Measurements from ENCODE around the gene HABP2.

HABP2 gene

DNA sequence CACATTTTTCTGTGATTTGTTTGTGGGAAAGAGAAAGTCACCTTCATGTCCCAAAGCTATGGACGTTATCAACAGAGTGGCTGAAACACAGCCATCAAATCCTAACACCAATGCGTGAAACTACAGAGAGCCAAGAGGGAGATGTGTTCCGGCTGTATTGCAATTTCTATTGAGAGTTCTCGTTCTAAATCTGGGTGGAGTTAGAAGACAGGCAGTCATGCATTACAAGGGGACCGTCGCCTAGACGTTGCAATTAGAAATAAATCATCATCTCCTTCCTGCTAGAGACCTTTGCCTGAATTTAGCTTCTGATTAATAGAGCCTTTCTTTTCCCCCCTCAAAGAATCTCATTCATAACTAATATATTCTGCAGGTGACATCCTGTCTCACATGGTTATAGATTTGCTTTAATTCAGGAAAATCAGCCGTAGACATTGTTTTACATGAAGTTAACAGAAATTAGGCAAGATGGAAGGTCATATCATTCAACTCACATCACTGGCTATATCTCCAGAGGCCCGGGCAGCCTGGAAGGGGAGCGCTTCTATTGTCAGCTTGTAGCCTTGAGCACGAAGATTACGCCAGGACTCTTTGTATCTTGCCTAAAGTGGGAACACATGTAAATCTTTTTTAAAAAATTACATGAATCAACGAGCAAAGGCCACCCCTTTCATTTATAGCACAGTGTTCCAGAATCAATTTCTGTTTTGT lies 52.6 kb downstream of the HABP2 start:
- no peak for DNase-seq (ENCODE audit: low spot score)

- DNase-seq (ENCODE audit: low spot score): no peak
These were observed 56.9 kb downstream of the HABP2 start for GRCh38 chr10:113609704-113610108.

GRCh38 chr10:113610631-113611601 lies 58.1 kb downstream of the HABP2 start:
- no peak for DNase-seq (ENCODE audit: low spot score)

DNA sequence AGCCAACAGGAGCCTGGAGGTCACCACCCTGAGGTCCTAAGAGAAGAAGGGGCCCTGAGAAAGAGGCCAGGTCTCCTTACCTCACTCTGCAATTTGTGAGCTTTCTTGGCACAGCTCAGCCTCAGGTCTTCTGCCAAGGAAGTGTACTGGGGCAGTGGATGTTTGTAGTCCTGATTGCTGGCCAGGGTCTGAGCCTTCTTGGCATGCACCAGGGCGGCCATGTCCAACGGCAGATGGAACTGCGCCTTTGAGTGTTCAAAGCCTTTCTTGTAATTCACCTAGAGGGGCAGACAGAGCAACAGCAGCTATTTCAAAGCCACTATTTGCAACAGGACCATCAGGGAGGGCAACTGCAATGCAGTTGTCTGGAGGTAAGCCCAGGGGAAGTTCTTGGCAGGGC lies 59.3 kb downstream of the HABP2 start:
- DNase-seq (ENCODE audit: low spot score): no peak

DNA sequence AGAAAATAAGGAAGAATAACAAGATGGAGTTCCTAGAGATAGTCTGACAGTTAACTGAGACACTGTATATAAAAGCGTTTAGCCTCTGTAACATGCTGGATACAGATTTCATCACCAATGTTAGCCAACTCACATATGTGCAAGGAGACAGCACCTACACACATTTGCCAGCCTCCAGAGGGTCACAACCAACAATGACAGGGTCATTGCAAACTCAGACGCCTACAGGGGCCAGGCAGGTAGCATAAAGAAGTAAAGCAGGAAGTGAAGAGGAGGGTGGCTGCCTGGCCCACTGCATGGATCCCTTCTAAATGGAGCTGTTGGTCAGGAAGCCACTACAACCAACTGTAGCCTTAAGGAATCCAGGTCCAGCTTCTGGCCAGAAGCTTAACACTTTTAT lies 60.6 kb downstream of the HABP2 start:
- no peak for DNase-seq (ENCODE audit: low spot score)

GRCh38 chr10:113613977-113614690 lies 61.3 kb downstream of the HABP2 start:
- DNase-seq (ENCODE audit: low spot score): no peak

DNA sequence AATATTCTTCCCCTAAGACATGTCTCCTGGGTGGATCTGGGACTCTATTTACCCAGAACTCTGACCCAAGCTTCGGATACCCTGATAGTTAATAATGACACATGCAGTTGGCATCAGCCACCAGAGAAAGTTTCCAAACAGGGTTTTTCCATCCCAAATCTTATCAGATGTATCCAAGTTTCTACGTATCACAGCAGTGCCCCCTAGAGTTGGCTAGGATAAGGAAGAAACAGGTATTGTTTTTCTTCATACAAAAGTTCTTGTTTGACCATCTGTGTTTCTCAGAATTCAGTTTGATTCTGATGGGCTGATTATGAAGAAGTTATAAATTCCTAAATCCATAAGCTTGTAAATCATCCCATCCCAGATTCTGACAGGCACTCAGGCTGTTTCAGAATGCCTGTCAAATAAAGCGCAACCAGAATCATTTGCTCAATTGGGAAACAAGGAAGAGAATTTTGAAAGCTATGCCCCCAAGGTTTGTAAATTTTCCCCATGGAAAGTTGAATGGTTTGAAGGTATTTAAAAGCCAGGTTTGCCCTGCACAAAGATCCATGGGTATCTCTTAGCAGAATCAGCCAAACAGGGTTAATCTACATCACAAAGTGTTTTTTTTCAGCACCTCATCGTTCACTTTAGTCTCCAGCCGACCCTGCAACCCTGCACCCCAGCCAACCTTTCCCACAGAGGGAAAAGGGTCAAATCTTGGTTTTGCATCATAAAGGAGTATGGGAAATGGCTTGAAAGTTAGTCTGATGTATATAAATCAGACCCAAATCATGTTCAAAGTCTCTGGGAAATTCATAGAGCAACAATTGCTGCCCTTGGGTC lies 63.6 kb downstream of the HABP2 start:
- DNase-seq (ENCODE audit: low spot score): no peak

GRCh38 chr10:113617086-113617485 lies 64.2 kb downstream of the HABP2 start:
- DNase-seq (ENCODE audit: low spot score): no peak

DNA sequence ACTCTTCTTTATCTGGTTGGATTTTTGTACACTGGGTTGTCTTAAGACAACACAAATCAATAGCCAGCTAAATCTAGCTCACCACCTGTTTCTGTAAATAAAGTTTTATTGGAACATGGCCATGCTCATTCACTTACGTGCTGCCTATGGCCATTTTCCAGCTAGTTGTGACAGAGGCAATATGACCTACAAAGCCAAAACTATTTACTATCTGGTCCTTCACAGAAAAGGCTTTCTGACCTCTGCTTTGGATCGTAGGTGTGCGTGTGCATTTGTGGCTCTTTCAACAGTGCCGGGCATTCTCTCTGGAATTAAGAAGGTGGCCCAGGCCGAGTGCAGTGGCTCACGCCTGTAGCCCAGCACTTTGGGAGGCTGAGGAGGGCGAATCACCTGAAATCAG lies 65.5 kb downstream of the HABP2 start:
- DNase-seq (ENCODE audit: low spot score): no peak

DNA sequence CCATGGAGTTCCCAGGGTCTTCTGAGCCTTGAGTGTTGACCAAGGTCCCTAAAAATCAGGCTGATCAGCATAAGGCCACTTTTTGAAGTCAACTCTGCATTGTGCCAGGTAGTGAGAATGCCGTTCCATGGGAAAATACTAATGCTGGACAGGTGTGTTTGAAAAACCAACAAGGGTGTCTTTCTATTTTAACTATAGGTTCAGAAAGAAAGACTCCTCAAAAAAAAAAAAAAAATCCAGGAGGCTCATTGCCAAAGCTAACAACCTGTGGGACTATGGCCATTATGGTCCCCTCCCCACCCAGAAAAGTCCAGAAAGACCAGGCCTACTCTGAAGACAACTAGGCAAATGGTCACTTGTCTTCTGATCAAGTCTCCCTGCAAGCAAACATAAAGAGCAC lies 66.5 kb downstream of the HABP2 start:
- DNase-seq (ENCODE audit: low spot score): no peak

DNA sequence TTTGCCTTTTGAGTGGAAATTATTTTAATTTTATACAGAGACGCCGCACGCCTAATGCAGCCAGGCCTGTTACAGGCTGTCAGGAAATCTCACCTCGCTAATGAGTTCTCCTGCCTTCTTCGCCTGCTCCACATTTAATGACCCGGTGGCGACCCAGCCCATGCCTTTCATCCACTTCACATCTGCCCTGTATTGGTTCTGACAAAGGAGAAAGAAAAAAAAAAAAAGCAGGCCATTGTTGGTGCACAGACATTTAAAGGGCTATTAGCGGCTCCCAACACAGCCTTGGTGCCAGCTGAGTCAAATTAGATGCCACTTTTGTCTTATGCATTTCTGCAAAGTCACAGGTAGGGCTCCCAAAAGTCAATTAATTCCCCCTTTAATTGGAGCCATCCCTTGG lies 67.7 kb downstream of the HABP2 start:
- no peak for DNase-seq (ENCODE audit: low spot score)

- no peak for DNase-seq (ENCODE audit: low spot score)
These were observed 68.1 kb downstream of the HABP2 start for GRCh38 chr10:113620936-113621335.

DNA sequence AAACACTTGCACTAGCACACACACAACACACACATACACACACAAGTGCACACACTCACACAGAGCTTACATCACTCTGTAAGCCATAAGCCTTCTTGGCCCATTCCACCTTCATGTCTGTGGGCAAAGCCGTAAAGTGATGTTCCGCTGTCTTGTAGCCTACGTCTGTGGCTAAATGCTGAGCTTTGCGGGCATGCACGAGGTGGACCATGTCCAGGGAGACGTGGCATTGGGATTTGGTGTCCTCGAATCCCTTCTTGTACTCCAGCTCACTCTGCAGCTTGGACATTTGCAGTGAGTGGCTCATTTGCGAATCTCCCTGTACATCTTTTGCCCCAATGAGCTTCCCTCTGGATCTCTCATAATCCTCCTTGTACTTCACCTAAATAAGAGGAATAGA lies 68.9 kb downstream of the HABP2 start:
- no peak for DNase-seq (ENCODE audit: low spot score)

GRCh38 chr10:113622831-113623230 lies 70.0 kb downstream of the HABP2 start:
- no peak for DNase-seq (ENCODE audit: low spot score)

DNA sequence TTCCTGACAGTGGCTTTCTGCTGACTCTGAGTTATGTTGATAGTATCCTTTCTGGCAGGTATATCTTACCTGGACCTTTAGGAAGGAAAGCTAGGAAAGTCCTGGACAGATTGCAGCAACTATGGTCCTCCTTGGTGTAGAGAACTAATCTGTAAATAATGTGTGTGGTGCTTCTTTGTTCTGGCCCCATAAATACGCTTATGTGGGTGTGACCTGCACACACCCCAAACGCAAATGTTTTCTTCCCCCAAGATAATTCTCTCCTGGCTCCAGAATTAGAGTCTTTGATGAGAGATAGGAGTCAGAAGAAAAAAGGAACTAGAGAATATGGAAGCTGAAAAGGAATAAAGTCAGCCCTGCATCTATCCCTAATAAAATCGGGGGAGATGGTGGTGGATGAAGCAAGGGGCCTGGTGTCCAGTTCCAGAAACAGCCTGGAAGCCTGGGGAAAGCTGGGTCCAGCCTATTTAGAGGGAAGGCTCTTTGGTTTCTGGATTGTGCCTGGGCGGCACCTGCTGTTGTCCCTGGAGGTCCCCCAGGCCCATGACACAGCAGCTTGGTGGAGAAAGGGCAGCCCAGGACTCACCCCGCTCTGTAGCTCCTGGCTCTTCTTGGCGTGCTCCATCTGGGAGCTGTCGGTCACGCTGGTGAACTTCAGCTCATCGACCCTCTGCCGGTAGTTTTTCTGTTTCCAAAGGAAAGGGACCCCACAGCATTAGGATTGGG lies 72.8 kb downstream of the HABP2 start:
- DNase-seq (ENCODE audit: low spot score): no peak

- DNase-seq (ENCODE audit: low spot score): no peak
These were observed 74.0 kb downstream of the HABP2 start for GRCh38 chr10:113626809-113627355.

DNA sequence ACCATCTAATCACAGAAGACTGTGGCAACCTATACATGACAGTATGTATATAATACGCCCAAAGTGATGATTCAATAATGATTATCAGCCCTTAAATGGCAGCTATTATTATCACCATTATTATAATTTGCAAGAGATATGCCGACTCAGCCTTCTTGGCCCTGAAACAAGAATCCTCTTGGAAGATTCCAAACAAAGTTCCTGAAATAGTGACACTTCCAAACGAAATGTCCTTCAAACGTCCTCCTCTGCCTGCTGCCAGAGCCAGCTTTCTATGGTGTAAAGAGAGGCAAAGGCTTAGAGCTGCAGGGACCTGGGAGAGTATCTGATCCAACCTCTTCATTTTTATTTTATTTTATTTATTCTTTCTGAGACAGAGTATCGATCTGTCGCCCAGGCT lies 75.0 kb downstream of the HABP2 start:
- no peak for DNase-seq (ENCODE audit: low spot score)

DNA sequence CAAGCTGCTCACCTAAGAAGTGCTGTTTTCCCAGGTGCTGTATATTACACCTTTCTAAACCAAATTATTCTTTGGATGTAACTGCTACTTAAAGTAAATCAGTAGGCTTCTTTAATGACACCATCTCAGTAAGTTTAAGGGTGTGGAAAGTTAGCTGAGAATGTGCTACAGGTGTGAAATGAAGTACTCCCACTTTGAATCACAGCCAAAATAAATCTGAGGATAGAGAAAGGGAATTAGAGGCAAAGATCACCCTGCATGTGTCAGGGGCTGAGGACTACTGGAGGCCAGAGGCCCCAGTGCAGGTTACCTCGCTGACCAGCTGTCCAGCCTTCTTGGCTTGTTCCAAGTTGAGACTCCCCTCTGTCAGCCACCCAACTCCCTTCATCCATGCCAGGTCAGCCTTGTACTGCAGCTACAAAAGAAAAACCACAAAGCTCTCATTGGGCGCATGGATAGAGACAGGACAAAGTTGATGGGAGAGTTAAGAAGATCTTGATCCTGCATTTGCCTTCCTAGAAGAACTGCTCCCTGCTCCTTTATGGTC lies 75.8 kb downstream of the HABP2 start:
- DNase-seq (ENCODE audit: low spot score): no peak

DNA sequence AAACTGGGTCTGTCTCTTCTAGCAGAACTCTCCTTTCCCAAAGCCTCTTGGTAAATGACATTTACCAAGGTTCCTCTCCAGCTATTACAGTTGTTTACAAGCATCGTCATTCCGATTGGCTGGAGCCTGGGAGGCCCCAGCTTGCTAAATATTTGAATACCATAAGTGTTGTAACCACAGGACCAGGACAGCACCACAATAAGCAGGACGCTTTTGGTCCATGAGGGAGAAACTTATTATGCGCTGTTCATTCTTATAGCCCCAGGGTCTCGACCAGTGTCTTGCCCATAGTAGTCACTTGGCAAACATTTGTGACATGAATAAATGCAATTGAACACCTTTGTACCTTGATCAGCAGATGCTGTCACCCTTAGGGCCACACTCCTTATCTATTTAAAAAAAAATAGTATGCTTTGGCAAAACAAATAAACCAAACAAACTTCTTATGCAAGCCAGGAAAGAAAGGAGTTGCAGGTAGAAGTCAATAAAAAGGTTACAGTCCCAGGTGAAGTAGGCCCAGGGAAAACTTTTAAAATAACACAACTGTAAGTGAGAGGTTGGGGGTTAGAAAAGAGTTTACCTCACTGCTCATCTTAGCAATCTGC lies 78.2 kb downstream of the HABP2 start:
- no peak for DNase-seq (ENCODE audit: low spot score)
